Panc1 (cell line): ENCODE measurements around the gene MYLK.

Experiments used
- CTCF ChIP-seq: fragments of 450-650 bp; IDR thresholded peaks from 2 replicates; pipeline ENCODE4 v1.5.1; 2017; ENCODE audit warnings: mild to moderate bottlenecking
- POLR2AphosphoS5 ChIP-seq: IDR thresholded peaks from 2 replicates; pipeline ENCODE4 v1.6.1; 2012; ENCODE audit warnings: mild to moderate bottlenecking, low read depth, low read length, moderate library complexity
- TF ChIP-seq, protein P1 (sequence below), 2 experiments: IDR thresholded peaks; 2 replicates each; pipeline ENCODE4 v1.6.1; 2011 to 2012; ENCODE audit warnings: low read depth in 2 of 2, control low read depth in 1 of 2, low read length in 1 of 2, mild to moderate bottlenecking in 1 of 2, moderate library complexity in 1 of 2; ENCODE audit not compliant: insufficient read depth in 1 of 2

DNA sequence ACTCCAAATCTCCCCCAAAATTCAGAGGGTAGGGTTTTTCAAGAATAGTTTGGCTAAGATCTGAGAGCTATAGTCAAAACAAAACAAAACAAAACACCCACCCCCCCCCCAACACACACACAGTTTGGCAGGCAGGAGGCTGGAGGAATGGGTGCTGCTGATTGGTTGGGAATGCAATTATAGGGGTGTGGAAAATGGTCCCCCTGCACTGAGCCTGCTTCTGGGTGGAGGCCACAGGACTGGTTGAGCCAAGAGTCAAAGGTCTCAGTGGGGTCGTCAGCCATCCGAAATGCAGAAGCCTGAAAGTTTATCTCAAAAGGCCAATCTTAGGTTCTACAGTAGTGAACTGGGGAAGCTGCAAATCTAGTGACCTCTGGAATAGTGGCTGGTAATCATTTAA, 296.7 kb downstream of the MYLK start:
- TF ChIP-seq CTCF, result no peak
- TF ChIP-seq POLR2AphosphoS5, result no peak
- TF ChIP-seq, protein P1, sequence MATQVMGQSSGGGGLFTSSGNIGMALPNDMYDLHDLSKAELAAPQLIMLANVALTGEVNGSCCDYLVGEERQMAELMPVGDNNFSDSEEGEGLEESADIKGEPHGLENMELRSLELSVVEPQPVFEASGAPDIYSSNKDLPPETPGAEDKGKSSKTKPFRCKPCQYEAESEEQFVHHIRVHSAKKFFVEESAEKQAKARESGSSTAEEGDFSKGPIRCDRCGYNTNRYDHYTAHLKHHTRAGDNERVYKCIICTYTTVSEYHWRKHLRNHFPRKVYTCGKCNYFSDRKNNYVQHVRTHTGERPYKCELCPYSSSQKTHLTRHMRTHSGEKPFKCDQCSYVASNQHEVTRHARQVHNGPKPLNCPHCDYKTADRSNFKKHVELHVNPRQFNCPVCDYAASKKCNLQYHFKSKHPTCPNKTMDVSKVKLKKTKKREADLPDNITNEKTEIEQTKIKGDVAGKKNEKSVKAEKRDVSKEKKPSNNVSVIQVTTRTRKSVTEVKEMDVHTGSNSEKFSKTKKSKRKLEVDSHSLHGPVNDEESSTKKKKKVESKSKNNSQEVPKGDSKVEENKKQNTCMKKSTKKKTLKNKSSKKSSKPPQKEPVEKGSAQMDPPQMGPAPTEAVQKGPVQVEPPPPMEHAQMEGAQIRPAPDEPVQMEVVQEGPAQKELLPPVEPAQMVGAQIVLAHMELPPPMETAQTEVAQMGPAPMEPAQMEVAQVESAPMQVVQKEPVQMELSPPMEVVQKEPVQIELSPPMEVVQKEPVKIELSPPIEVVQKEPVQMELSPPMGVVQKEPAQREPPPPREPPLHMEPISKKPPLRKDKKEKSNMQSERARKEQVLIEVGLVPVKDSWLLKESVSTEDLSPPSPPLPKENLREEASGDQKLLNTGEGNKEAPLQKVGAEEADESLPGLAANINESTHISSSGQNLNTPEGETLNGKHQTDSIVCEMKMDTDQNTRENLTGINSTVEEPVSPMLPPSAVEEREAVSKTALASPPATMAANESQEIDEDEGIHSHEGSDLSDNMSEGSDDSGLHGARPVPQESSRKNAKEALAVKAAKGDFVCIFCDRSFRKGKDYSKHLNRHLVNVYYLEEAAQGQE (IDR thresholded peaks at IDR 0.05; ENCODE audit: insufficient read depth in 1 of 2, low read depth in 2 of 2, low read length in 1 of 2), result no peak
